HG03159 (cell line): ENCODE data around the gene ENG.
"Not testable (repeated sequence)": the region's sequence is repeated elsewhere in the genome, so short reads cannot be mapped to it uniquely, and the experiment has no call there.

Experiments used
- ATAC-seq: cut with Tn5 transposase; IDR thresholded peaks from one replicate; pipeline ENCODE4 v1.9.1; 2021; ENCODE audit warnings: mild to moderate bottlenecking, moderate library complexity; ENCODE audit not compliant: unreplicated experiment

ENG gene

GRCh38 chr9:127854184-127854806 lies at the start of gene ENG:
ENG (minus strand) TSS chr9:127854658; CDS start chr9:127854355, 303 bp downstream.
- no peak for ATAC-seq

- ATAC-seq = no peak
Measured at GRCh38 chr9:127903557-127904475, 49.4 kb upstream of the ENG start.

GRCh38 chr9:127899128-127899943 lies 44.9 kb upstream of the ENG start, which contains the start of gene ST6GALNAC6:
ST6GALNAC6 (minus strand) TSS chr9:127899603; CDS start chr9:127897981, 1,622 bp downstream.
- ATAC-seq = peak; percentile 61

- no peak for ATAC-seq
Measured at GRCh38 chr9:127898433-127899127, 44.1 kb upstream of the ENG start.

- ATAC-seq = no peak
Measured at GRCh38 chr9:127897193-127897692, 42.8 kb upstream of the ENG start.

- ATAC-seq = no peak
Measured at GRCh38 chr9:127896395-127897192, 42.1 kb upstream of the ENG start.

- ATAC-seq = no peak
Measured at GRCh38 chr9:127895811-127896210, 41.4 kb upstream of the ENG start.

GRCh38 chr9:127893392-127893791 lies 38.9 kb upstream of the ENG start:
- ATAC-seq = no peak

GRCh38 chr9:127892831-127893230 lies 38.4 kb upstream of the ENG start:
- no peak for ATAC-seq

GRCh38 chr9:127890053-127890452 lies 35.6 kb upstream of the ENG start:
- no peak for ATAC-seq

- ATAC-seq = no peak
Measured at GRCh38 chr9:127887792-127888191, 33.3 kb upstream of the ENG start.

- ATAC-seq = no peak
Measured at GRCh38 chr9:127886401-127886972, 32.0 kb upstream of the ENG start.

GRCh38 chr9:127885508-127886281 lies 31.2 kb upstream of the ENG start:
- no peak for ATAC-seq

GRCh38 chr9:127884976-127885490 lies 30.6 kb upstream of the ENG start:
- no peak for ATAC-seq

GRCh38 chr9:127884427-127884911 lies 30.0 kb upstream of the ENG start:
- no peak for ATAC-seq

GRCh38 chr9:127883959-127884358 lies 29.5 kb upstream of the ENG start:
- no peak for ATAC-seq

GRCh38 chr9:127881715-127882114 lies 27.3 kb upstream of the ENG start:
- ATAC-seq = not testable (repeated sequence)

GRCh38 chr9:127880143-127880542 lies 25.7 kb upstream of the ENG start:
- ATAC-seq = no peak
